Measurements from ENCODE around the gene PRM1.

PRM1 gene

DNA sequence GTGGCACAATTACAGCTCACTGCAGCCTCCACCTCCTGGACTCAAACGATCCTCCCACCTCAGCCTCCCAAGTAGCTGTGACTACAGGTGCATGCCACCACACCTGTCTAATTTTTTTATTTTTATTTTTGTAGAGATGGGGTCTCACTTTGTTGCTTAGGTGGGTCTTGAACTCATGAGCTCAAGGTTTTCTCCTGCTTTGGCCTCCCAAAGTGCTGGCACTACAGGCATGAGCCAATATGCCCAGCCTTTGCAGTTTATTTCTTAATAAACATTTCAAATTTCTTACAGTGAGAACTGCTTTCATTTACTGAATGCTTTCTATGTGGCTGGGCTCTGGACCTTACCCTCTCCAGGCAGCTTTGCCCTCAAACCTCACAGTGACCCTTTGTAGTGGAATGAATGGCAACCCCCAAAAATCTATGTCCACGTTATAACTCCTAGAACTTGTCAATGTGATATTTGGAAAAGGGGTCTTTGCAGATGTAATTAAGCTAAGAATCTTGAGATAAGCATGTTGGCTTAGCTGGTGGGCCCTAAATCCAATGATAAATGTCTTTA, 10.4 kb downstream of the PRM1 start:
- no peak for DNase-seq

DNA sequence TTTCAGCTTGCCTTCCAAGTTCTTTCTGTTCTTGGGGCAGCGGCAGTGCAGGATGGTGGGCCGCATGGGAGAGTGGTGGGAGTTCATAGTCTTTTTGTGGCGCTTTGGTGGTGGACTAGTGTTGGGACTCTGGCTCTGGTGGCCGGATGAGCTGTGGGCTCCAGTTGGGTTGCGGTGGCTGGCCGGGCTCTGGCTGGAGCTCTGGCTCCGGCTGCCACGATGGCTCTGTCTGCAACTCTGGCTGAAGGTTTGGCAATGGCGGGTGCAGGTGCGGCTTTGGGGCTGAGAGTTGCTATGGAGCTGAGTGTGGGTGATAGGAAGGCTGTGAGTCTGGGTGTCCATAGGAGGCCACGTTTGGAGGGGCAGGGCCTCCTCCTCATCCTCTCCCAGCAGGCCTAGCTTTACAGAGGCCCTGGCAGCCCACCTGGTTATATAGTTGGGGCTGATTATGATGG, 12.2 kb downstream of the PRM1 start, which contains the start of gene TNP2:
Gene TNP2 (minus strand): TSS at position 405 of the 455 bp plus-strand sequence. CDS start 63 bp downstream, at position 342.
- DNase-seq: no peak

DNA sequence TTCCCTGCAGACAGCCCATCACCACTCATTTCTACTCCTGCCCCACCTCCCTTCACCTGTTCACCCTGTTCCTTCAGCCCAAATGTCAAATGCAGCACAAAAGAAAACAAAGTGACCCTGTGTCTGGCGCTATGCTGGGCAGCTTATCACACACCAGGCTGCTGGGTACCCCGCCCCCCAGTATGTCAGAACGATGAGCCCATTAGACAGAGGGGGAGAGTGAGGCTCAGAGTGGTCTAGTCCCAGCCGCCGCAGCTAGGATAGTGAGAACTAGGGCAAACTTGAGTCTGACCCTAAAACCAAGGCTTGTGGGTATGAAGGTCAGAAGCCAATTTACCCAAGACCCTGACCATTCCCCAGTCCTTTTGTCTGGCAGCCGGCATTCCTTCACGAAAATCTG, 16.0 kb downstream of the PRM1 start:
- DNase-seq: no peak

DNA sequence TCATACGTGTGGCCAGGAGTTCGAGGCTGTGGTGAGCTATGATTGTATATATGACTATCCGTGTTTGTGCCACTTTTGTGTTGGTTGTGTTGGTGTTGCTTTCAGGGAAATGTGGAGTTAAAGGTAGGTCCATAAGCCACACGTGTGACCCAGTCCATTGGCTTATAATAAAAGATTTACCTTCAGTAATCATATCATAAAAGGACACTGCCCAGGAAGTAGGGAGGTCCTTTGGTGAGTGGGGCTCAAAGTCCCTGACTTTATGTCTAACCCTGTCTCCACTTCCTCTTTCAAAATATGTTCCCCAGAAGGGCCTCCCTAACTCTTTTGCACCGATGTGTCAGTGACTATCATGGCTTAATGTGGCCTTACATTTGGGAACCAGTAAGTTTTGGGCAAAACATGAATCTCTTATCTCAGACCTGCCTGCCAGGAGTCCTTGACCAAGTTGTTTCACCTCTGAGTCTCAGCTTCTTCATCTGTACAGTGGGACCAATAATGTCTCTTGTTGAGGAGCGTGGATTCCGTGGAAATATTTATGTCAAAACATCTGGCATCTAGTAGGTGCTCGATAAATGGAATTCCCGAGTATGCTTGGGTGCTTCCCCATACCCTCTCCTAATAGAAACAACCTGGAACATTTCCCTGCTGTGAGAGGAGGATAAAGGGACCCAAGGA, 16.8 kb downstream of the PRM1 start:
- no peak for DNase-seq

DNA sequence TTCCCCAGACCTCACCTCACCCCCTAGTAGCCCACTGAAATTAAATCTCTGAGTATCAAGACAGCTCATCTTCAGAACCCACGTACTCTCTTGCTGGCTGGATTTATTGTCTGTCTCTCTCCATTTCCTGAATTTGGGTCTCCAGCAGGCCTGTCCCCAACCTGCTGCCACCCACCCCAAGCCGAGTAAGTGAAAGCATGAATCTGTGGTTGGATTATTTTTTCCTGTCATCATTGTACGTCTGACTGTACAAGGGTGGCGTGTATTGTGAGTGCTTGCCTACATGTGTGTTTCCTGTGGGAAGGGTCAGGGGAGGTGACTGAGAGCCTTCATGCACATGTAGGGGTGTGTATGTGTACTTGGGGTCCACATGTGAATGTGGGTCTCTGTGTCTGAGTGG, 17.4 kb downstream of the PRM1 start:
- peak; percentile 79 for DNase-seq

DNA sequence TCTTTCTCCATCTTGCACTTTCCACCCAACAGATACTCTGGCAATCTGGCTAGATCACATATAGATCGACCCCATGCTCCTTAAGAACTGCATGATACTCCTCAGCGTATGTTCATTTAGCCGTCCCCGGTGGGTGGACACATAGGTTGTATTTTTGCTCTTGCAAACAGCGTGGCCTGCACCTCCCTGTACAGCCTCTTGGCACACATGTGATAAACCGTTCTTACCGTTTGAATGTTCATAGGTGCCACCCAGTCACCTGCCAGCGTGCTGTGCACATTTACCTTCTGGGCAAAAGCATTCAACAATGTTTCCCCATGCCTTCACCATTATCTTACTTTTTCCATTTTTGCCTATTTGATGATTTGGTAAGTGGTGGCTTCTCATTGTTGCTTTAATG, 18.2 kb downstream of the PRM1 start:
- DNase-seq: no peak

DNA sequence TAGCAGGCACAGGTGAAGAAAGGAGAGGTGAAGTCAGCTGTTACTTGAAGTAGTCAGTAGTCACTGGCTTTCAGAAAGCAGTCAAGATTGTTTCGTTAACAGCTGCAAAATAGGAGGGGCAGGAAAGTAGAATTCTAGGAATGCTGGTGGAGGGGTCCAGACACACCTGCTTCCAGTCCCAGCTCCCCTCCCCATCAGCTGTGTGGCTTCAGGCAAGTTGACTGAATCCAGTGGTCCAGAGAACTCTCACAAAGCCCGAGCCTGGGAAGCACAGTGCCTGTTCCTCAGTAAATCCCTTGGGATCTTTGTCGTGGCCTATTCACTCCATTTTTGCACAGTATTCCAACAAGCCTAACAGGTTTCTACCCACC, 20.5 kb downstream of the PRM1 start:
- DNase-seq: no peak

DNA sequence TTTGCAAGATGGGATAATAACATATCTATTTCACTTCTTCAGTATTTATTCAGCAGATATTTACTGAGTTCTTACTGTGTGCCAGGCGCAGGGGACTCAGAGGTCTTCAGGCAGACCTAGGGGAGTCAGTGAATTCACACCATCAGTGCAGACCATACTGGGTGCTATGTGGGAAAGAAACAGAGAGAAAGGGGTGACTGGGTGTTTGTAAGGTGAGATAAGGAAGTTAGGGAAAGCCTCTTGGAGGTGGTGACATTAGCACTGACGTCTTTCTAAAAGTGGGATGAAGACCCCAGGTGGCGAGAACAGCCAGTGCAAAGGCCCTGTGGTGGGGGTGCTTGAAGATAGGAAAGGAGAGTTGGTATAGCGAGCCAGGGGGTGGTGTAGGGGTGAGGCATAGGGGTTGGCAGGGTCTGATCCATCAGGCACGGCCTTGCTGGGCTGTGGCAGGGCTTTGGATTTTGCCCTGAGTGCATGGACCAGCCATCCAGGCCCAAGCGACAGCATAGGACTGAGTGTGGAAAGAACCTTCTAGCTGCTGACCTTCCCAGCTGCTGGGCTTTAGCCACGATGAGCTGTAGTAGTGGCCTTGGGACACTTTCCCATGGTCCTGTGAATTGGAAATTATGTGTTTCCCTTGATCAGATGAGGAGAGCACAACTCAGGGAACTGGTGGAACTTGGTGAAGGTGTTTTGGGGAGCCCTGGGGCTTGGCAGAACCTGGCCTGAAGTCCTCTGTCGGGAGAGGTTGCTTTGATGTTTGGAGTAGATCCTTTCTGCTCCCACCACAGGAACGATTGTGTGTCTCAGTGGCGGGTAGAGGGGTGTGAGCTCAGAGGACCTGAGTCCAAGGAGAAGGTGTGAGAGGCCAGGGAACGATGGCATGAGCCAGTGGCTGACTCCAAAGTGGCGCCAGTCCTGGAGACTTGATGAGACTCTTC, 21.2 kb downstream of the PRM1 start:
- DNase-seq: no peak

DNA sequence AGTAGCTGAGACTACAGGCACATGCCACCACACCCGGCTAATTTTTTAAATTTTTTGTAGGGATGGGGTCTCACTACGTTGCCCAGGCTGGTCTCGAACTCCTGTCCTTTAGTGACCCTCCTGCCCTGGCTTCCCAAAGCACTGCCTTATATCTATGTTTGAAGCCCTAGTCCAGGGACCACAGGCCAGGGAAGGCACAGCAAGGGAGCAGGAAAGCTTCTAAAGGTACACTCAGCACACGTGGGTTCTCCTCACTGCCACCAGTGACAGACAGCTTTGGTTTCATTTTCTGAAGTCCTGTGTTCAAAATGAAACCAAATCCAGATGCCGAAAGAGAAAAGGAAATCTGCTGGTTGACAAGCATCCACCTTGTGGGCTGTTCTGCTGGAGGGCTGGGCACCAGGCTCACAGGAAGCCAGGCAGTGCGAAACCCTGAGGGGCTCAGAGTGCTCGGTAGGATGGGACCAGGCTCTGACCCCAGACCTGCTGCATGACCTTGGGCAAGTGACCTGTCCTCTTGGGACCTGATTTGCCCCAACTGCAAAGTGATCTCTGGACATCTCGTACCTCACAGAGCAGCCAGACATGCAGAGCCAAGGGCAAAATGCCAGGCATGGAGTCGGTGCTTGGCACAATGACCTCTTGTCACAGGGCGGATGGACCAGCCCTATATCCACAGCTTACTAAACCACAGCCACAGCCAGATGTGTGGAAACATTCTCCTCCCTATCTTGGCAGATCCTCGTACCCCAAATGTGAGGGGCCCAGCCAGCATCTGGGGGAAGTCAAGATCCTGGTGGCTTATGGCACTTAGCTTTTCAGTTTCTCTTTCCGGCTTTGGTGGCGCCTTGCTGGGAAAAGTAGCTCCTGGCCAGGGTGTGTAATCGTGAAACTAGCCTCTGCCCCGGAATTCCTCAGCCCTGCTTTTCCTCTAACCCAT, 22.3 kb downstream of the PRM1 start:
- peak; percentile 82 for DNase-seq

DNA sequence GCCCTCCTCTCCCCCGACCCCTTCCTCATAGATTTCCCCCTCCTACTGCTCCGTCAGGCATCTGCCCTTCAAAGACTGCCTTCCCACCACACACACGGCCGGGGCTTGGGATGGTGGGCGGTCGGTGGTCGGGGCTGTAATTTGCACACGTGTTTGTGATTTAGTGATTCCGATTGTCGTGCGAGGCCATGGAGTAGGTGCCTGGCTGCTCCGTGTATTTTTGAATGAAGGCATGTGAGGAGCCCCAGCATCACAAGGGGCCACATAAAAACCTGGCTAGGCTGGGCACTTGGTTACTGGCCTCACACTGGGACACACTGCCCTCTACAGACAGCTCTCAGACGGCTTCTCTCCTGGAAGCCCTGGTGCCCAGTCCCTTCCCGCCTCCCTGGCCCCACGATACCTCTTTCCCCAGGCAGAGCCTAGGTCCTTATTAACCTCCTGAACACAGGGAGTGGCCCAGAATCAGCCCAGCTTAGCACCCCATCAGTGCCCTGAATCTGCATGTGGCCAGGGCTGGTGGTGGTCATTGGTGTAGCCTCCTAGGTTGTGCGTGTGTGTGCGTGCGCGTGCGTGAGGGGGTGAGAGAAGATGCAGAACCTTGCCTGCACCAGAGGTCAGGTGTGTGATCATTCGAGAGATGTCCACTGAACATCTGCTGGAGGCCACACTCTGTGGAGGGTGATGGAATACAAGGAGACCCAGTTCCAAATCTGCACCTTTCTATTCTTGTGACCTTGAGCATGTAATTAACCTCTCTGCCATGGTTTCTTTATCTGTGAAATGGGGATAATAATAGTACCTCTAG, 23.8 kb downstream of the PRM1 start:
- DNase-seq: peak; percentile 81

DNA sequence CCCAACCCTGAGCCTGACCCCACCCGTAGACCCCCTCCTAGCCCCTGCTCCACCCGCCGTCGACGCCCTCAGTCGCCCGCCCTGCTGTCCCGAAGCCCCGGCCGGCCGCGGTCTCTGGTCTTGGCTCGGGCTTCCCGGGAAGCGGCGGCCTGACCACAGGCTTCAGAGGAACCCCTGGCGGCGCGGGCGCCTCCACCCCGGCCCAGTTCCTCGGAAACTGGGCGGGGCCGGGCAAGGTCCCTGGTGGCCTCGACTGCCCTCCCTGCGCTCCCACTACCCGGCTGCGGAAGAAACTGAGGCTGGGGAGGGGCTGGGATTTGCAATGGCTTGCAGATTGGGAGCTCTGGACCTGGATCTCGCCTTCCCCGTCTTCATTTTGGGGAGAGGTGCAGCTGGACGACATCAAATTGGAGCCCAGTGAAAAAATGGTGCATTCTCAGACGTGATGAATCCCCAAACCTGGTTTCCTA, 24.4 kb downstream of the PRM1 start:
- peak; percentile 53 for DNase-seq

DNA sequence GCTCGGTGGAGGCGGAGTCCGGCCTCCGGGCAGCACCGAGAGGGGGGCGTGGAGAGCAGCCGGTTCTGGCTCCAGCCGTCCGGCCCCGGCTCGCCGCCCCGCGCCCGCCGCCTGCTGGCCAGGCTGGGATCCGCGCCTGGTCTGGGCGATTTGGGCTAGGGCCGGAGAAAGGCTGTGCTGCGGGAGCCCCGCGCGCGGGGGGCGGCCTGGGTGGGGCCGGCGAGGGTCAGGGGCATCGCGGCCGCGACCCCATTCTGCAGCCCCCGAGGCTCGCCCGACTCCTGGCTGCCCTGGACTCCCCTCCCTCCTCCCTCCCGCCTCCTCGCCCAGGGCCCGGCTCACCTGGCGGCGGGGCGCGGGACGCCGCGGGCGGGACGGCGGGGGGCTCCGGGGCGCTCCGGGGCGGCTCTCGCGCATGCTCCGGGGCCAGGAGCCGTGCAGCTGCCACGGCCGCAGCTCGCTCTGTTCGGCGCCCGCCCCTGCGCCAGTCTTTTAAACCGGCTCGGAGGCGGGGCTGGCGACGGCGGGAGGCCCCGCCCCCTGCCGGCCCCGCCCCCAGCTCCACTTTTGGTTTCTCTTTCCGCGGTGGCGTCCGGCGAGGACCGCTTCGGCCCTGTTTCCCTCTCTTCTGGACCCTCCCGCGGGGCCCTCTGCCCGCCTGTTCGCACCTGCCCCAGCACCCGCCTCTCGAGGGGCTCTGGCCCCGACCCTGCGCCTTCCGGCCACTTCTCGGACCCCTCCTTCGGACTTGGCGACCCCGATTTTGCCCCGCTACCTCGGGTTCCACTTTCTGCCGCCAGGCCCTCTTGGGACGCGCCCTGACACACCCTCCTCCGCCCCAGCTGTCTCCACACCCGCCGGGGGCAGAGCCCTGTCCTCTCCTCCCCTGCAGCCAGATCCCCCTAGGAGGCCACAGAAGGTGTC, 25.1 kb downstream of the PRM1 start, which contains the start of gene SOCS1:
Gene SOCS1 (minus strand): TSS at position 468 of the 924 bp plus-strand sequence. CDS start 726 bp downstream, outside the sequence.
- DNase-seq: peak; percentile 93

DNA sequence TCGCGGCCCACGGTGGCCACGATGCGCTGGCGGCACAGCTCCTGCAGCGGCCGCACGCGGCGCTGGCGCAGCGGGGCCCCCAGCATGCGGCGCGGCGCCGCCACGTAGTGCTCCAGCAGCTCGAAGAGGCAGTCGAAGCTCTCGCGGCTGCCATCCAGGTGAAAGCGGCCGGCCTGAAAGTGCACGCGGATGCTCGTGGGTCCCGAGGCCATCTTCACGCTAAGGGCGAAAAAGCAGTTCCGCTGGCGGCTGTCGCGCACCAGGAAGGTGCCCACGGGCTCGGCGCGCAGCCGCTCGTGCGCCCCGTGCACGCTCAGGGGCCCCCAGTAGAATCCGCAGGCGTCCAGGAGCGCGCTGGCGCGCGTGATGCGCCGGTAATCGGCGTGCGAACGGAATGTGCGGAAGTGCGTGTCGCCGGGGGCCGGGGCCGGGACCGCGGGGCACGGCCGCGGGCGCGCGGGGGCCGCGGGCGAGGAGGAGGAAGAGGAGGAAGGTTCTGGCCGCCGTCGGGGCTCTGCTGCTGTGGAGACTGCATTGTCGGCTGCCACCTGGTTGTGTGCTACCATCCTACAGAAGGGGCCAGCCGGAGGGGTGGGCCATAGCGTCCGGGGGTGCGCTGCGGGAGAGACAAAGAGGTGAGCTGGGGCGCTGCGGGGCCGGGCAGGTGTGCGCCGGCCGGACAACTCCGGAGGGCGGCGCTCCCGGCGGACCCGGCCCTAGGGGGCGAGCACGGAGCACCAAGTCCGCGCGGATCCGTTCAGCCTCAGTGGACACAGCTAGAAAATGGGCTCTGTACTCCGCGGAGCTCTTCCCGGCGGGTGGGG, 26.0 kb downstream of the PRM1 start:
- peak; percentile 67 for DNase-seq

DNA sequence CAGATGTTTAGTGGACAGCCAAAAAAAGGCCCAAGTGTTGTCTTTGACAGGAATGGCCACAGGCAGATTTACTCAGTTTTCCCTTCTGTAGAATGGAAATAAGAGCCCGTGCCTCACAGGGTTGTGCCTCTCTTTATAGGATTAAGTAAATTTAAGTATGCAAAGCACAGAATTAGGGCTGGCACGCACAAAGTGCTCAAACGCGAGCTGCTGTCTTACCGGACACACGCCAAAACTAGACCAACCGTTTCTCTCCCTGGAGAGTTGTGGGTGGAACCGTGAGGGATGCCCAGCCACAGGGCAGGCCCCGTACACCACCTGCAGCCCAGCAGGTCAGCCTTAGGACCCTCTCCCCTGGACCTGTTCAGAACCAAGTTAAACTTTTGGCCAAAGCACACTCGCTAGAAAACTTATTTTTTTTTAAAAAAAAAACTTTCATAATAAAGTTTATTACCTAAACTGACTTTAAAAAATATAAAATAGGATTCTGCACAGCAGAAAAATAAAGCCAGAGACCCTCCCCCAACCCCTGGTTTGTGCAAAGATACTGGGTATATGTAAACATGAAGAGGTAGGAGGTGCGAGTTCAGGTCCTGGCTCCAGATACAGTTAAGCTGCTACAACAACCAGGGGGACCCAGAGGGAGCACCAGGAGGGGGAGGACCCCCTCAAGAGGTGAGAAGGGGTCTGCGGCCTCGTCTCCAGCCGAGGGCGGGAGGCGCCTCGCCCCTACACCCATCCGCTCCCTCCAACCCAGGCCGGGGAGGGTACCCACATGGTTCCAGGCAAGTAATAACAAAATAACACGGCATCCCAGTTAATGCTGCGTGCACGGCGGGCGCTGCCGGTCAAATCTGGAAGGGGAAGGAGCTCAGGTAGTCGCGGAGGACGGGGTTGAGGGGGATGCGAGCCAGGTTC, 26.9 kb downstream of the PRM1 start:
- peak; percentile 41 for DNase-seq

DNA sequence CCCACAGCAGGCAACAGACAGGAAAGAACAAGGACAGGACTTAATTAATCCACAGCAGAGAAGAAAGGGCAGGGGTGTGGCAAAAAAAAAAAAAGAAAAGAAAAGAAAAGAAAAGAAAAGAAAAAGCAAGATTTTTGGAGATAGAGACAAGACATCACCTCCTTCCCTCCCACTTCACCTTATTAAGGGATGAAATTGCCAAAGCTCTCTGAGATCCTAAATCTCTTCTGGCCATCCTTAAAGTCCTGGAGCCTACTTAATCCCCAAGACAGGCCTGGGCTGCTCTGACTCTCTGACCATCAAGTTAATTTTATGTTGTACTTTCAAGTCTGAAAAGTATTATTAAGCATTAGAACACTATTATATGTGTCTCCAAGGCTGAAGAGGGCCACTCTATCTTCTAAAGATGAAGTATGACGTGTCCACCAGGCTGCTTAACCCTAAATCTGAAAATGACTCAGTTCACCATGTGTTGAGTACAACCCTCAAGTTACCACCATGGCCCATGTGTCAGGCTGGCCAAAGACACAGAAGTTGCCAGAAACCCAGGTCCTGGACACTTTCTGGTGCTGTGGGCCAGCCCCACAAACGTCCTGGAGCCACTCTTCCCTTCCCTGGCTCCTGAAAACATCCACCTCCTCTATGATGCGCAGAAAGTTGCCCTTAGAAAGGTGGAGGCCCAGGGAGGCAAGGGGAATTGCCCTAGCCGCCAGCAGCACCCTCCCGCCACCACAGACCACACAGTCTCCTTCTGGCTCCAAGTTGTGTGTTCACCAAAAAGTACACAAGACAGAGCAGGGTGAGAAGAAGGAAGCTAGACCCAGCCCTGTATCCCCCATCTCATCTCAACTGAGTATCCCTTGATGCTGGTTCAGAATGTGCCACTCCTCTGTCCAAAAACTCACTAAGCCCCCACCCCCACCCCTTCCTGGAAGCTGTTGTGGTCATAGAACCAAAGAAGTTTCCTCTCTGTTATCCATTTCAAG, 27.8 kb downstream of the PRM1 start:
- DNase-seq: peak; percentile 83

DNA sequence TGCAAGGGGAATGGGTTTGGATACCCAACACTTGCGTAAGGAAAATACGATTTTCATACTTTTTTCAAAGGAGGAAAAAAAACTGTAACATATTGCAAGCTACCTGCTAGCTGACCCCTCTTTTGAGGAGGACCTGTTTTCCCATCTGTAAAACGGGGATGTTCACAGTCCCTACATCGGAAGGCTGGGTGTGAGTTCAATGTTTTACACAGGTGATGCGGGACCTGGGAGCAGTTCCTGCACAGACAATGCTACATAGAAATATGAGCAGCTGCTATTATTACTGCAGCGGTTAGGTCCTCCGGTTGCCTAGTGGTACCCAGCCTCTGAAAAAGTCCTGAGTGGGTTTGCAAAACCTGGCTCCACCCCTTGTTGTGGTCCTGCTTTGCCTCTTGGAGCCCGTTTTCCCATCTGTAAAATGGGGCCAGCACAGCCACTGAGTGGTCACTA, 28.6 kb downstream of the PRM1 start:
- DNase-seq: peak; percentile 42
